Ascending aorta (tissue), 2 donors: ENCODE data around the gene HOXB5. TPM values are rescaled to one million over a fixed set of nuclear protein-coding genes. Genes with fewer than 3 reads are reported as not detected.

Source experiments
- DNase-seq, 2 donors: peaks; one replicate each; pipeline ENCODE4 v3.0.0-alpha.2; 2019; ENCODE audit warnings: low spot score in 2 of 2
- H3K27ac ChIP-seq, 2 donors: fragments of 200-600 bp; sonication (generic); one replicate each; pipeline ENCODE4 v1.5.1; 2016 to 2017; ENCODE audit warnings: mild to moderate bottlenecking in 1 of 2
- H3K27me3 ChIP-seq: fragments of 200-600 bp; sonication (generic); one replicate; pipeline ENCODE4 v1.5.1; 2017
- H3K36me3 ChIP-seq, 2 donors: fragments of 200-600 bp; sonication (generic); one replicate each; pipeline ENCODE4 v1.5.1; 2016
- H3K4me1 ChIP-seq, 2 donors: fragments of 200-600 bp; sonication (generic); one replicate each; pipeline ENCODE4 v1.5.1; 2016 to 2017; ENCODE audit warnings: mild to moderate bottlenecking in 1 of 2
- H3K4me3 ChIP-seq, 2 donors: fragments of 200-600 bp; sonication (generic); one replicate each; pipeline ENCODE4 v1.5.1; 2016 to 2017; ENCODE audit warnings: mild to moderate bottlenecking in 1 of 2
- H3K9me3 ChIP-seq, 2 donors: fragments of 200-600 bp; sonication (generic); one replicate each; pipeline ENCODE4 v1.5.1; 2016
- CTCF ChIP-seq, 3 experiments: fragments of 200-600 bp in 2 of 3; fragments of 450-650 bp in 1 of 3; sonication (generic) in 2 of 3; IDR thresholded peaks; one replicate each; pipeline ENCODE4 v1.5.1; 2016 to 2019; ENCODE audit warnings: antibody characterized with exemption in 3 of 3, mild to moderate bottlenecking in 1 of 3, moderate library complexity in 1 of 3
- intact Hi-C: fragments of 100-400 bp; cut with DNase I; formaldehyde crosslinking; loops from one replicate; pipeline ENCODE4 v1.15.1; 2023
- total RNA-seq: library from RNA; depleted of rRNA; stranded (reverse); fragments of >200 nt; gene quantifications from one replicate; pipeline ENCODE4 v1.1.0, GENCODE V29; 2016

Gene HOXB5
- total RNA-seq, 1 donor from 2014 or later: 0.53 TPM

- H3K9me3 ChIP-seq: no peaks in the 10 kb centered on the region
- no peak overlapping the region for H3K27ac ChIP-seq
- peaks cover 15 to 21% of the 10 kb centered on the region in 2 donors for H3K4me1 ChIP-seq
- H3K27me3 ChIP-seq: peaks cover 29% of the 10 kb centered on the region
- no peak for DNase-seq
- intact Hi-C loops: no loop called here
- TF ChIP-seq CTCF (IDR thresholded peaks at IDR 0.05): no peak
- no peak overlapping the region for H3K4me3 ChIP-seq
- no peaks in the 10 kb centered on the region for H3K36me3 ChIP-seq
Observed at GRCh38 chr17:48623583-48623982, 30.0 kb upstream of the HOXB5 start.

GRCh38 chr17:48622857-48623256 lies 29.3 kb upstream of the HOXB5 start:
- intact Hi-C loops: no loop called here
- TF ChIP-seq CTCF (IDR thresholded peaks at IDR 0.05): no peak
- H3K36me3 ChIP-seq: no peaks in the 10 kb centered on the region

GRCh38 chr17:48621410-48622392 lies 28.1 kb upstream of the HOXB5 start:
- H3K27ac ChIP-seq: no peak overlapping the region

More at GRCh38 chr17:48622857-48623256, 29.3 kb upstream of the HOXB5 start:
- Histone ChIP-seq H3K9me3 (no peaks in the 10 kb centered on the region), H3K27ac (no peak overlapping the region), H3K4me3 (no peak overlapping the region), H3K4me1 (peaks cover 18 to 26% of the 10 kb centered on the region in 2 donors), H3K27me3 (peaks cover 34% of the 10 kb centered on the region)
- no peak for DNase-seq

GRCh38 chr17:48620461-48621139 lies 27.0 kb upstream of the HOXB5 start:
- no peak for TF ChIP-seq CTCF (IDR thresholded peaks at IDR 0.05)
- intact Hi-C loops: no loop called here
- no peaks in the 10 kb centered on the region for H3K36me3 ChIP-seq
- peaks cover 31% of the 10 kb centered on the region for H3K27me3 ChIP-seq
- H3K27ac ChIP-seq: no peak overlapping the region
- no peak for DNase-seq
- no peaks in the 10 kb centered on the region for H3K9me3 ChIP-seq
- H3K4me3 ChIP-seq: no peak overlapping the region
- peaks cover 10 to 16% of the 10 kb centered on the region in 2 donors for H3K4me1 ChIP-seq

More at GRCh38 chr17:48621410-48622392, 28.1 kb upstream of the HOXB5 start:
- Histone ChIP-seq H3K36me3 (no peaks in the 10 kb centered on the region), H3K9me3 (no peaks in the 10 kb centered on the region), H3K4me1 (peaks cover 19 to 27% of the 10 kb centered on the region in 2 donors), H3K27me3 (peaks cover 32% of the 10 kb centered on the region), H3K4me3 (no peak overlapping the region)
- no peak for DNase-seq
- no peak for TF ChIP-seq CTCF (IDR thresholded peaks at IDR 0.05)
- intact Hi-C loops: no loop called here

- no peak overlapping the region for H3K27ac ChIP-seq
- no peaks in the 10 kb centered on the region for H3K36me3 ChIP-seq
- intact Hi-C loops: loop anchor here (2.0 kb wide), 2 partner anchors 269 to 285 kb away; no protein-coding TSS in a partner anchor
Observed at GRCh38 chr17:48619826-48620449, 26.4 kb upstream of the HOXB5 start.

More at GRCh38 chr17:48619826-48620449, 26.4 kb upstream of the HOXB5 start:
- no peak for DNase-seq
- H3K27me3 ChIP-seq: peaks cover 26% of the 10 kb centered on the region
- no peak overlapping the region for H3K4me3 ChIP-seq
- no peak for TF ChIP-seq CTCF (IDR thresholded peaks at IDR 0.05)
- H3K9me3 ChIP-seq: no peaks in the 10 kb centered on the region
- H3K4me1 ChIP-seq: peaks cover 5 to 11% of the 10 kb centered on the region in 2 donors
